BE2C (cell line): ENCODE measurements around the gene MICU2.

Source experiments
- DNase-seq: peaks from one replicate; pipeline ENCODE4 v3.0.0-alpha.2; 2020
- H3K27me3 ChIP-seq: fragments of 250-450 bp; sonication (Bioruptor Pico); 2 replicates; pipeline ENCODE4 v1.5.1; 2020; ENCODE audit warnings: mild to moderate bottlenecking
- H3K36me3 ChIP-seq: fragments of 250-450 bp; sonication (Bioruptor Pico); 2 replicates; pipeline ENCODE4 v1.5.1; 2020; ENCODE audit warnings: mild to moderate bottlenecking
- H3K4me1 ChIP-seq: fragments of 250-450 bp; sonication (Bioruptor Pico); 2 replicates; pipeline ENCODE4 v1.5.1; 2020
- H3K4me3 ChIP-seq: 2 replicates; pipeline ENCODE4 v1.5.1; 2011; ENCODE audit warnings: low read depth, low read length
- H3K9me3 ChIP-seq: fragments of 250-450 bp; sonication (Bioruptor Pico); 2 replicates; pipeline ENCODE4 v1.5.1; 2020
- CTCF ChIP-seq: IDR thresholded peaks from 2 replicates; pipeline ENCODE4 v1.5.1; 2012; ENCODE audit warnings: mild to moderate bottlenecking, low read depth, low read length

MICU2 gene

GRCh38 chr13:21481359-21481758 is 122.6 kb downstream of the MICU2 start:
- Histone ChIP-seq H3K9me3 (no peaks in the 10 kb centered on the region), H3K4me3 (no peak overlapping the region), H3K27me3 (peaks cover 4% of the 10 kb centered on the region; the same call in 1 of the 2 replicates), H3K36me3 (no peaks in the 10 kb centered on the region), H3K4me1 (no peaks in the 10 kb centered on the region)
- DNase-seq: no peak
- TF ChIP-seq CTCF: no peak

- H3K36me3 ChIP-seq: no peaks in the 10 kb centered on the region
- peak; percentile 54 for TF ChIP-seq CTCF
- H3K27me3 ChIP-seq: peaks cover 4% of the 10 kb centered on the region; the same call in 1 of the 2 replicates
- no peaks in the 10 kb centered on the region for H3K4me1 ChIP-seq
- H3K4me3 ChIP-seq: peak overlapping the region; percentile 1; the same call in 1 of the 2 replicates
- no peaks in the 10 kb centered on the region for H3K9me3 ChIP-seq
- peak; percentile 51 for DNase-seq
These were observed 124.8 kb downstream of the MICU2 start for GRCh38 chr13:21478881-21479808.

- Histone ChIP-seq H3K9me3 (no peaks in the 10 kb centered on the region; the same call in 1 of the 2 replicates), H3K4me3 (peak overlapping the region; percentile 58), H3K4me1 (no peaks in the 10 kb centered on the region), H3K36me3 (no peaks in the 10 kb centered on the region), H3K27me3 (peaks cover 8% of the 10 kb centered on the region; the same call in 1 of the 2 replicates)
- peak; percentile 99 for TF ChIP-seq CTCF
- peak; percentile 90 for DNase-seq
These were observed 127.0 kb downstream of the MICU2 start for GRCh38 chr13:21476893-21477472.

GRCh38 chr13:21475115-21475514 is 128.9 kb downstream of the MICU2 start:
- Histone ChIP-seq H3K36me3 (no peaks in the 10 kb centered on the region), H3K27me3 (peaks cover 8% of the 10 kb centered on the region; the same call in 1 of the 2 replicates), H3K9me3 (no peaks in the 10 kb centered on the region; the same call in 1 of the 2 replicates), H3K4me3 (no peak overlapping the region), H3K4me1 (no peaks in the 10 kb centered on the region)
- no peak for TF ChIP-seq CTCF
- no peak for DNase-seq

GRCh38 chr13:21470785-21471184 is 133.2 kb downstream of the MICU2 start:
- no peak for TF ChIP-seq CTCF
- Histone ChIP-seq H3K36me3 (no peaks in the 10 kb centered on the region), H3K9me3 (no peaks in the 10 kb centered on the region; the same call in 1 of the 2 replicates), H3K27me3 (0 out of 2 replicates have a peak, but pooled peaks cover 4% of the 10 kb centered on the region), H3K4me3 (no peak overlapping the region), H3K4me1 (no peaks in the 10 kb centered on the region)
- no peak for DNase-seq
